Gastroesophageal sphincter (tissue), 3 donors: ENCODE results near the gene VMP1.

Experiments used
- EP300 ChIP-seq: sonication (generic); formaldehyde crosslinking; IDR thresholded peaks from one replicate; pipeline ENCODE4 v1.6.1; 2017; ENCODE audit warnings: antibody characterized with exemption, mild to moderate bottlenecking
- POLR2A ChIP-seq, 2 donors: fragments of 450-650 bp; IDR thresholded peaks; one replicate each; pipeline ENCODE4 v1.6.1; 2017; ENCODE audit warnings: antibody characterized with exemption in 2 of 2, mild to moderate bottlenecking in 2 of 2, moderate library complexity in 1 of 2
- POLR2AphosphoS5 ChIP-seq: sonication (generic); formaldehyde crosslinking; IDR thresholded peaks from one replicate; pipeline ENCODE4 v1.6.1; 2017; ENCODE audit warnings: antibody characterized with exemption
- TF ChIP-seq, protein P1 (sequence below), 4 experiments: fragments of 200-600 bp in 2 of 4; fragments of 450-650 bp in 2 of 4; sonication (generic) in 1 of 4; IDR thresholded peaks; one replicate each; pipeline ENCODE4 v1.5.1; 2017 to 2019; ENCODE audit warnings: antibody characterized with exemption in 4 of 4, mild to moderate bottlenecking in 2 of 4, moderate library complexity in 2 of 4

DNA sequence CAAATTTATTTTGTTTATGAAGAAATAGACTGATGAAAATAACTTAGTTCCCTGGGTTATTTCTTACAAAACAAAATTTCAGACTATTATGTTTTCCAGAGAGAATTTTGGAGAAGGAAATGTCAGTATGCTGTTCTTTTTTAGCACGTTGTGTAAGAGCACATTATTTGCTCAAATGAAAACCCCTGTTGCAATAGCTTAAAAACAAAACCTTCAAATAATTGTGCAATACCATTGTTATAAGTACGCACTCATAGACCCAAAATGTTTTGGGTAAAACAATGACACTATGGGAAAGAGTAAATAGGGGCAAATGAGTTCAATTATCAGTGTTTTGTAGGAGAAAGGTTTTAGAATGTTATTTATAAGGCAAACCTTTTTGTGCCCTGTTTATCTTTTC lies 18.2 kb downstream of the VMP1 start:
- TF ChIP-seq POLR2A (IDR thresholded peaks at IDR 0.05) (no peak), POLR2AphosphoS5 (peak; percentile 70), EP300 (no peak)
- TF ChIP-seq, protein P1, sequence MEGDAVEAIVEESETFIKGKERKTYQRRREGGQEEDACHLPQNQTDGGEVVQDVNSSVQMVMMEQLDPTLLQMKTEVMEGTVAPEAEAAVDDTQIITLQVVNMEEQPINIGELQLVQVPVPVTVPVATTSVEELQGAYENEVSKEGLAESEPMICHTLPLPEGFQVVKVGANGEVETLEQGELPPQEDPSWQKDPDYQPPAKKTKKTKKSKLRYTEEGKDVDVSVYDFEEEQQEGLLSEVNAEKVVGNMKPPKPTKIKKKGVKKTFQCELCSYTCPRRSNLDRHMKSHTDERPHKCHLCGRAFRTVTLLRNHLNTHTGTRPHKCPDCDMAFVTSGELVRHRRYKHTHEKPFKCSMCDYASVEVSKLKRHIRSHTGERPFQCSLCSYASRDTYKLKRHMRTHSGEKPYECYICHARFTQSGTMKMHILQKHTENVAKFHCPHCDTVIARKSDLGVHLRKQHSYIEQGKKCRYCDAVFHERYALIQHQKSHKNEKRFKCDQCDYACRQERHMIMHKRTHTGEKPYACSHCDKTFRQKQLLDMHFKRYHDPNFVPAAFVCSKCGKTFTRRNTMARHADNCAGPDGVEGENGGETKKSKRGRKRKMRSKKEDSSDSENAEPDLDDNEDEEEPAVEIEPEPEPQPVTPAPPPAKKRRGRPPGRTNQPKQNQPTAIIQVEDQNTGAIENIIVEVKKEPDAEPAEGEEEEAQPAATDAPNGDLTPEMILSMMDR (IDR thresholded peaks at IDR 0.05), result no peak
